B cell (primary cell): ENCODE results near the gene TMEM138. TPM values are rescaled to one million over a fixed set of nuclear protein-coding genes. Genes with fewer than 3 reads are reported as not detected.

Experiments used
- ATAC-seq: fragments of 200-7000 bp; cut with Tn5 transposase; one replicate; pipeline ENCODE4 v1.10.0; 2021; ENCODE audit warnings: low read depth, mild to moderate bottlenecking, moderate number of reproducible peaks, moderate library complexity
- CTCF ChIA-PET: fragments of 350-600 bp; sonication (Branson Sonifier 250); formaldehyde crosslinking; loops from one replicate; lab custom pipeline; 2021; ENCODE audit warnings: antibody characterized with exemption, inconsistent platforms; lab: Charles Lee
- POLR2A ChIA-PET: fragments of 350-600 bp; sonication (Branson Sonifier 250); formaldehyde crosslinking; loops from one replicate; lab custom pipeline; 2021; ENCODE audit warnings: antibody characterized with exemption; lab: Charles Lee
- DNase-seq: peaks from one replicate; pipeline ENCODE4 v3.0.0; 2013
- H2AFZ ChIP-seq: 2 replicates; pipeline ENCODE4 v1.6.1; 2012; ENCODE audit warnings: mild to moderate bottlenecking, low read depth, low read length; ENCODE audit not compliant: insufficient read depth, poor library complexity, severe bottlenecking
- H3K27ac ChIP-seq, 2 donors: 1 replicate in 1 of 2; 2 replicates in 1 of 2; pipeline ENCODE4 v1.5.1; 2012 to 2013; ENCODE audit warnings: low read length in 2 of 2, mild to moderate bottlenecking in 2 of 2, moderate library complexity in 1 of 2
- H3K27me3 ChIP-seq, 4 experiments: fragments of 200-600 bp in 1 of 4; sonication (generic) in 1 of 4; replicated peaks in 1 of 4; 1 replicate in 2 of 4; 2 replicates in 2 of 4; pipeline versions ENCODE4 v1.6.1 to v1.7.0; 2013 to 2016; ENCODE audit warnings: low read length in 3 of 4, mild to moderate bottlenecking in 2 of 4, mixed read lengths in 1 of 4, moderate library complexity in 1 of 4; ENCODE audit not compliant: insufficient read depth in 4 of 4, control insufficient read depth in 3 of 4; ENCODE audit errors: control extremely low read depth in 1 of 4
- H3K36me3 ChIP-seq, 2 experiments: replicated peaks in 1 of 2; 1 replicate in 1 of 2; 2 replicates in 1 of 2; pipeline versions ENCODE4 v1.6.1 to v1.7.1; 2013; ENCODE audit warnings: low read length in 1 of 2; ENCODE audit not compliant: insufficient read depth in 2 of 2, control insufficient read depth in 1 of 2; ENCODE audit errors: control extremely low read depth in 1 of 2, extremely low read depth in 1 of 2
- H3K4me1 ChIP-seq, 2 donors: fragments of 200-600 bp in 1 of 2; sonication (generic) in 1 of 2; 1 replicate in 1 of 2; 2 replicates in 1 of 2; pipeline versions ENCODE4 v1.5.1 to v1.6.1; 2013 to 2017; ENCODE audit warnings: low read length in 2 of 2; ENCODE audit not compliant: control insufficient read depth in 2 of 2, insufficient read depth in 2 of 2
- H3K4me2 ChIP-seq: replicated peaks from 2 replicates; pipeline ENCODE3; 2012; ENCODE audit warnings: mild to moderate bottlenecking, low read depth, low read length; ENCODE audit not compliant: poor library complexity, severe bottlenecking
- H3K4me3 ChIP-seq, 5 experiments: fragments of 200-600 bp in 1 of 5; sonication (generic) in 1 of 5; 1 replicate in 3 of 5; 2 replicates in 2 of 5; pipeline versions ENCODE4 v1.5.1 to v1.7.0; 2011 to 2016; ENCODE audit warnings: low read length in 4 of 5, mild to moderate bottlenecking in 4 of 5, low read depth in 2 of 5, control low read depth in 1 of 5, moderate library complexity in 1 of 5; ENCODE audit not compliant: insufficient read depth in 1 of 5; ENCODE audit errors: control extremely low read depth in 1 of 5, extremely low read depth in 1 of 5
- H3K79me2 ChIP-seq: fragments of 200-600 bp; sonication (generic); one replicate; pipeline ENCODE4 v1.6.0; 2016; ENCODE audit warnings: low read length; ENCODE audit not compliant: control insufficient read depth, insufficient read depth
- H3K9ac ChIP-seq: fragments of 200-600 bp; sonication (generic); 2 replicates; pipeline ENCODE4 v1.6.1; 2017; ENCODE audit warnings: mild to moderate bottlenecking, low read length, moderate library complexity
- H3K9me3 ChIP-seq, 3 donors: one replicate each; pipeline versions ENCODE4 v1.6.1 to v1.7.1; 2013; ENCODE audit warnings: low read length in 2 of 3; ENCODE audit not compliant: control insufficient read depth in 2 of 3, insufficient read depth in 1 of 3; ENCODE audit errors: control extremely low read depth in 1 of 3
- H4K20me1 ChIP-seq: 2 replicates; pipeline ENCODE4 v1.6.0; 2012; ENCODE audit warnings: mild to moderate bottlenecking, low read length; ENCODE audit not compliant: insufficient read depth, control insufficient read depth, poor library complexity, severe bottlenecking
- H3K27ac Mint-ChIP-seq: one replicate; pipeline ENCODE4 v1.8.0; 2021; ENCODE audit warnings: mixed read lengths
- H3K27me3 Mint-ChIP-seq: one replicate; pipeline ENCODE4 v1.8.0; 2021; ENCODE audit warnings: mixed read lengths
- H3K4me1 Mint-ChIP-seq: one replicate; pipeline ENCODE4 v1.8.0; 2021; ENCODE audit warnings: mixed read lengths
- H3K4me3 Mint-ChIP-seq: one replicate; pipeline ENCODE4 v1.8.0; 2021; ENCODE audit warnings: mixed read lengths
- H3K9me3 Mint-ChIP-seq: one replicate; pipeline ENCODE4 v1.8.0; 2022; ENCODE audit warnings: mixed read lengths; ENCODE audit not compliant: insufficient read depth
- CTCF ChIP-seq: fragments of 200-600 bp; IDR thresholded peaks from one replicate; pipeline ENCODE4 v1.8.0; 2022; ENCODE audit warnings: antibody characterized with exemption, mild to moderate bottlenecking
- EZH2 ChIP-seq: IDR thresholded peaks from 2 replicates; pipeline ENCODE4 v1.6.1; 2012; ENCODE audit warnings: borderline replicate concordance, low read depth, mild to moderate bottlenecking, moderate library complexity, low read length; ENCODE audit not compliant: insufficient read depth, poor library complexity, severe bottlenecking
- WGBS: methylation state at CpG from one replicate; pipeline ENCODE4 v1.1.5; 2013; ENCODE audit warnings: missing lambda C conversion rate; ENCODE audit not compliant: insufficient coverage; 5-methylcytosine and 5-hydroxymethylcytosine counted together
- intact Hi-C: fragments of 100-400 bp; cut with micrococcal nuclease; formaldehyde crosslinking; loops from one replicate; pipeline ENCODE4 v1.10.0; 2022
- polyA plus RNA-seq: library from polyadenylated mRNA; depleted of rRNA; stranded (reverse); fragments of >200 nt; gene quantifications from 2 replicates; pipeline ENCODE4 v1.2.3, GENCODE V29; 2012
- total RNA-seq, 2 donors: library from RNA; stranded (reverse); fragments of 120-200 nt in 1 of 2; gene quantifications; 1 replicate in 1 of 2; 2 replicates in 1 of 2; pipeline versions ENCODE4 v1.2.3 to v1.2.4, GENCODE V29; 2013 to 2022

TMEM138 gene
- total and polyA plus RNA-seq, 2 donors (not counting 1 experiment from before 2014, with no cell fraction given) = 66.6 to 84.3 TPM

- H3K79me2 ChIP-seq = peaks cover 37% of the 10 kb centered on the region
- H3K9me3 ChIP-seq = no peaks in the 10 kb centered on the region
- no peak overlapping the region for H2AFZ ChIP-seq
- no peak overlapping the region for H3K9ac ChIP-seq
- no peaks in the 10 kb centered on the region for H3K27me3 ChIP-seq
- peaks cover 0 to 4% of the 10 kb centered on the region in 2 experiments for H3K36me3 ChIP-seq
- peaks cover 30 to 35% of the 10 kb centered on the region in 2 donors for H3K4me1 ChIP-seq
- peak overlapping the region in 1 of 2 donors; percentile 44 for H3K27ac ChIP-seq
- Mint-ChIP-seq H3K4me3 (no peak overlapping the region), H3K9me3 (no peaks in the 10 kb centered on the region), H3K4me1 (peaks cover 53% of the 10 kb centered on the region), H3K27me3 (no peaks in the 10 kb centered on the region), H3K27ac (peak overlapping the region; percentile 56)
- intact Hi-C loops = no loop called here
- H3K4me2 ChIP-seq = no peak overlapping the region
- WGBS = 86% methylated on average over 1 of the region's 1 CpG
- no peak for ATAC-seq
- ChIA-PET POLR2A (interaction anchor here (1.0 to 2.6 kb wide), 5 partner anchors 21 to 94 kb away, joined by 3 to 29 read pairs (median 22); partner anchors contain the start of genes CPSF7, CYB561A3, SDHAF2 and TMEM138), CTCF (interaction anchor here (1.1 to 11.2 kb wide), 15 partner anchors 9 to 105 kb away, joined by 3 to 649 read pairs (median 11); partner anchors contain the start of genes CYB561A3, TMEM138 and TMEM216)
- H4K20me1 ChIP-seq = peaks cover 22% of the 10 kb centered on the region
- no peak for DNase-seq
- no peak for TF ChIP-seq EZH2
- TF ChIP-seq CTCF = no peak
- no peak overlapping the region for H3K4me3 ChIP-seq
These were observed 26.8 kb upstream of the TMEM138 start for GRCh38 chr11:61335355-61335710.

DNA sequence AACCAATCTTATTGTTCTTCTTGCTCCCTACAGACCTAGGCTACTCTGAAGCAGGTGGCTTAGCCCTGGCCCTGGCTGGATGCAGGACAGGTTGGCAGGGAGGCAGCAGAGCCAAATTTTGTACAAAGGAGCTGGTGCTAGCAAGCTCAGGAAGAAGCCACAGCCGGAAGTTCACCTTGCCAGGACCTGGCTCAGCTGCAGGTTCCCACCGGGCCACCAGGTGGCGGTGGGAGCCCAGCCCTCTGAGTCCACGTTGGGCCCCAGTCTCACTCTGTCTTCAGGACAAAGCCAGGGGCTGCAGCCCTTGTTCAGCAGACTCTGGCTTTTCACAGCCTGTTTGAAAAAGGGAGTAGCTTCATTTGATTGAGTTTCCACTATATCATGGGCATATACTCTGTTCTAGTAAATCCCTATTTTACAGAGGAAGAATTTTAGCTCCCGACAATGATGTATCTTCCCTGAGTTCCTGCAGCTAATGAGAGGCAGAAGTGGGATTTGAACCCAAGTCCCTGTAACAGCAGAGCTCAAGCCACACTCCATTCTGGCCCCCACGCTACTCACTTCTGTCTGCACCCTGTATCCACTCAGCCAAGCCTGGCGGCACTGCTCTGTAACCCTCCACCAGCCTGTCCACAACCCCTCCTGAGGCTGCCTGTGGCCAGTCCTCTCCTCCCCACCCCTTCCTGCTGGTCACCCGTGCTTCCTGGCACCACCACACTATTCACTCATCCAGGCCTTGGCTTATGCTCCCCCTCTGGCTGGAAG is 25.8 kb upstream of the TMEM138 start:
- Histone ChIP-seq H3K9me3 (no peaks in the 10 kb centered on the region), H3K27me3 (no peaks in the 10 kb centered on the region), H3K27ac (peak overlapping the region; percentile 37 to 48), H3K36me3 (peaks cover 0 to 4% of the 10 kb centered on the region in 2 experiments), H4K20me1 (peaks cover 14% of the 10 kb centered on the region), H3K9ac (no peak overlapping the region), H3K4me3 (no peak overlapping the region), H3K79me2 (peaks cover 27% of the 10 kb centered on the region), H3K4me2 (peak overlapping the region; percentile 21), H3K4me1 (peaks cover 25 to 36% of the 10 kb centered on the region in 2 donors), H2AFZ (peak overlapping the region; percentile 69)
- H3K4me1 Mint-ChIP-seq = peaks cover 46% of the 10 kb centered on the region
- peak overlapping the region; percentile 88 for H3K27ac Mint-ChIP-seq
- intact Hi-C loops = loop anchor here (1.0 to 2.0 kb wide), 5 partner anchors 20 to 99 kb away; partner anchors contain the start of genes TMEM138 and TMEM216
- CTCF ChIA-PET = interaction anchor here (0.6 to 11.2 kb wide), 27 partner anchors 9 to 505 kb away, joined by 3 to 649 read pairs (median 9); partner anchors contain the start of genes CPSF7, CYB561A3, SDHAF2 and TMEM138
- peak; percentile 89 for DNase-seq
- peak; percentile 65 for ATAC-seq
- TF ChIP-seq EZH2 = no peak
- TF ChIP-seq CTCF = peak; percentile 96
- no peaks in the 10 kb centered on the region for H3K27me3 Mint-ChIP-seq
- 23% methylated on average over 7 of the region's 8 CpGs for WGBS
- no peak overlapping the region for H3K4me3 Mint-ChIP-seq
- POLR2A ChIA-PET = interaction anchor here (0.9 to 2.6 kb wide), 7 partner anchors 20 to 93 kb away, joined by 3 to 30 read pairs (median 22); partner anchors contain the start of genes CPSF7, CYB561A3, SDHAF2 and TMEM138
- no peaks in the 10 kb centered on the region for H3K9me3 Mint-ChIP-seq
